ENCODE measurements around the gene GBA2.
A peak's percentile ranks its signal among the peaks of the same experiment; 100 is the strongest.

The GBA2 gene

DNA sequence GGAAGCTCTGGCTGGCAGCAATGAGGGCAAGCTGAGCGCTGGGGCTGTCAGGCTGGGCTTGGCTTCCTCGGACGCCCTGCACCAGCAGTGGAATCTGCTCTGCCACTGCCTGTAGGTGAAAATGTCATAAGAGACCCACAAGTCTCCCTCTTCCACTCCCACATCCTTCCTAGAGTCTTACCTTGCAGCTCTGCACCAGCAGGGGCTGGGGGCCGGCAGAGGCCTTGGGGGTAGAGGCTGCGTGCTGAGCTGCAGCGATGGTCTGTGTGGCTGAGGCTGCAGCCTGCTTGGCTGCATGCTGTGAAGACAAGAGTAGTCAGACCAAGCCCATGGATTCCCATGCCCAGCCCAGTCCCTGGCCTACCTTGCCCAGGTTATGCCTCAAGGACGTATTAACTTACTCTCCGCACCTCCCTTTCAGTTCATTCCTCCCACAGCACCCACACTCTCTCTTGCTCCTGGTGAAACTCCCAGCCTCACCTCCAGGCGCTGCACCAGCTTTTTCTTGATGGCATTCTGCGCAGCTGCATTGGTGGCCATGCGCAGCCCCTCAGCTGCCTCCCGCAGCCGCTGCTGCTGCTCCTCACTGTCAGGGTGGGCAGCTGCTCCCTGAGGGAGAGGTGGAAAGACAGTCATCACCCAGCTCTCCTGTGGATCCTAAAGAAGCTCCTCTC is 34.3 kb downstream of the GBA2 start:
- no peak for DNase-seq (ENCODE audit: low read depth)

DNA sequence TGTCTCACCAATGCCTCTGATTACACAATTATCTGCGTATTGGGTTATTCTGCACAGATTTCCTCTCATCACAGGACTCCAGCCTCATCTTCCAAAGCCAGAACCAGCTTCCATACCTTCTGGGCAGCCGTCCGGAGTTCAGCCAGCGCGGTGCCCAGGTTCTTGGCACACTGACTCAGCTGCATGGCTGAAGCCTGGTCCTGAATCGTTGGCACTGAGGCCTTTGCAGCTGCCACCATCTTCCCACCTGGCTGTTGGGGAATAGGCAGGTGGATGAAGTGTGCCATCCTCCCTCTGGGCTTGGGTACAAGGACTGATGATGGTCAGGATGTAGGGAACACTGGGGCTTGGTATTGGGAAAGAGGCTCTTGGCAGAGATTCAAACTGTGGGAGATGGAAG is 34.9 kb downstream of the GBA2 start:
- DNase-seq (ENCODE audit: low read depth): no peak

DNA sequence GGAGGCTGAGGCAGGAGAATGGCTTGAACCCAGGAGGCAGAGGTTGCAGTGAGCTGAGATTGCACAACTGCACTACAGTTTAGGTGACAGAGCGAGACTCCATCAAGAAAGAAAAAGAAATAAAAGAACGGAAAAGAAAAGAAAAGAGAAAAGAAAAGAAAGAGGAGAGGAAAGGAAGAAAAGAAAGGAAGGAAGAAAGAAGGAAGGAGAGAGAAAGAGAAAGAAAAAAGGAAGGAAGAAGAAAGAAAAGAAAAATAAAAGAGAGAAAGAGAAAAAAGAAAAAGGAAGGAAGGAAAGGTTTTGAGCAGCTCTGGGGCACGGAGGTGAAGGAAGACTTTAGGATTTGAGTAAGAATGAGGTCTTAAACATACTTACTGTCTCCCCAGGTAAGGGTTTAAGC is 35.5 kb downstream of the GBA2 start:
- DNase-seq (ENCODE audit: low read depth): no peak

DNA sequence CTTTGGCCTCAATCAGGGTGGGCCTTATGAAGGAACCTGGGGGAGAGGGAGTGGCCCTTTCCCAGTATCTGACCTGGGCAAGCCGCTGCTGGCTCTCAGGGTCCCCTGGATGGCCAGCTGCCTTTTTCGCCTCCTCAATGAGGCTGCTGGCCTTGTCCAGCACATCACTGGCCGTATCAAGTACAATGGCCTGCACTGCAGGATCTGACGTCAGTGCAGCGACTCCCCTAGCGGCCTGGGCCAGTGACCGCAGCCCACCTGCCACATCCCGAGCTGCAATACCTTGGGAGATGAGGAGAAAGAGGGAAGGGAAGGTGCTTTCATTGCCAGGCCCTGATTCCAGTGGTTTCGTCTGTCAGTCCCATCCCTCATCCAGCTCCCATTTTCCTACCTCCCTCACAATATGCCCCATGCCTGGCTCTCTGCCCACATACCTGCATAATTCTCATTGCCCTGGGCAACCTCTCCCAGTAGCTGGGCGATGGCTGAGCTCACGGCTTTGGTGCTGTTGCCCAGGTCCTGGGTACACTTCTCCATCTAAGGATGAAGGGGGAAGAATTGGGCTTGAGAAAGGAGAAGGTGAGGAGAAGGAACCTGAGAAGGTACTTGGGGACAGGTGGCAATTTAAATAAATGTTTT is 36.1 kb downstream of the GBA2 start:
- no peak for DNase-seq (ENCODE audit: low read depth)

DNA sequence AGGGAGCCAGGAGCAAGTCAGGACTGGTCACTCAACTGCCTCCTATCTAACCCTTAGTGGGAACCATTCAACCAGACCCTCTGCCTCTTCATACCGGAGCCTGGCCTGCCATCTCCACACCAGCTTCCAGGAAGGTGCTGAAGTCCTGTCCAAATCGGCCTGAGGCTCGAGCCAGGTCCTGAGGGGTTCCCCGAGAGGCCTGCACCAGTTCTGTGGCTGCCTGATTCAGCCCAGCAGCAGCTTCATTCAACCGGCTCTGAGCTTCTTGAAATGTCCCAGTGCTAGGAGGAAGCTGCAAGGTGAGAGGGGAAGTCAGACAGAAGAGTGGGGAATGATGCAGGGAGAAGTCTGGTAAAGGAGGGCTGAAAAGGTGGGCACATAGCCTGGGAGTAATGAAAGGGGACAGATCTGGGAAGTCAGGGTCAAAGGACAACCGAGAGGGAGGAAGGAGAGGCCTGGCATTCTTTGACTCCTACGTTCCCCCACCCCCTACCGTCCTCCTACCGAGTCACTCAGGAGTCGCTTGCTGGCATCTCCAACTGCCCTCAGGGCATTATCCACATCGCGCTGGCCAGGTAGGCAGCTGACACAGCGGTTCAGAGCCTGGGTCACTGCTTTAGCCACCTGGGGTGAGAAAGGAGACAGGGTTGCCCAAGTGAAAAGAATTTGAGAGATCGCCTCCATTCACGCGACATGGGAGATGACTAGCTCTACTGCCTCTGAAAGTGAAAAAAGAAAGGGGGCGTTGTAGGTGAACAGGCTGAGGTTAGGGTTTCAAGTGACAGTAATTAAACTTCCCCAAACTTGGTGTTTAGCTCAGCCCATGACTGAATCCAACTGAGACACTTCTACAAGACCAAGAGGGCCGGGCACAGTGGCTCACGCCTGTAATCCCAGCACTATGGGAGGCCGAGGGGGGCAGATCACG is 37.3 kb downstream of the GBA2 start:
- DNase-seq (ENCODE audit: low read depth): no peak

DNA sequence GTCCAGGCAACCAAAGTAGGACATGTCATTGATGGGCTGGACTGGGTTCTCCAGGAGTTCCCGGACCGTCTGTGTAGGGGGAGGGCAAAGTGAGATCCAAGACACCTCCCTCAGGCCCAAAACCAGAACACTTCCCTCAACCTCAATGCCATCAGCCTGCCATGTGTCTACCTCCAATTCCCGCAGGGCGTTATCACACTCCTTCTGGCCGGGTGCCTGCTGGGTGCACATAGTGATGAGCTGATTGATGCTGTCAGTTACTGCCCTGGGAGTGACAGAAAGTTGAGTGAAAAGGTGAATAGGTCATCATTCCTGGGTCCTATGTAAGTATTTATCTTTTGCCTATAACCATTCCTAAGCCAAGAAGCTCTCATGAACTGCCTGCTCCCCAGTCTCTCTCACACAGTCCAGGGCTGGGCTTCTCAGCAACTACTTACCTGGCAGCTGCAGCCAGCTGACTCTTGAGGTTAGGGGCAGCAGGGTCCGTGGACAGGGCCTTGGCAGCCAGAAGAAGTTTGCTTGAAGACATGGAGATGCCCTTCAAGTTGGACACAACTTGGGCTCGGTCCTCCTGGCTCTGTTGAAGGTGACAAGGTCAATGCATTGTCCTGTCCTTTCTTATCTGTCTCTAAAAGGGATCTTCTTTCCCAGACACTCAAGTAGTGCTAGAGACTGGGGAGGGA is 38.1 kb downstream of the GBA2 start:
- DNase-seq (ENCODE audit: low read depth): no peak

DNA sequence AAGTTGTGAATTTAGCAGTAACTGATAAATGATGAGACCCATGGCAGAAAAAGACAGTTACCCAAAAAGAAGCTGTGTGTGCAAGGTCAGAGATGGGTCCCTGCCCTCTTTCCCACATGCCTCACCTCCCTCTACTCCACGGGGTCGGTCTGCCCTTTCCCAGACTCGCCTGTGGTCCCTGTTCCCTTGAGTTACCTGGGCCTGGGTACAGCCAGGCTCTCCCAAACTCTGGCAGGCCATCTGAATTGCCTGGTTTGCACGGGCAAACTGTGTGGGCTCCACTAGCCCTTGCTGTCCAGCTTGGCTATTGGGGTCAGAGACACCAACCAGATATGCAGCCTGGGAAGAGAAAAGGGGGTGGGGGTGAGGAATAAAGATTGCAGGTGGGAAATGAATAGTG is 40.9 kb downstream of the GBA2 start:
- no peak for DNase-seq (ENCODE audit: low read depth)

DNA sequence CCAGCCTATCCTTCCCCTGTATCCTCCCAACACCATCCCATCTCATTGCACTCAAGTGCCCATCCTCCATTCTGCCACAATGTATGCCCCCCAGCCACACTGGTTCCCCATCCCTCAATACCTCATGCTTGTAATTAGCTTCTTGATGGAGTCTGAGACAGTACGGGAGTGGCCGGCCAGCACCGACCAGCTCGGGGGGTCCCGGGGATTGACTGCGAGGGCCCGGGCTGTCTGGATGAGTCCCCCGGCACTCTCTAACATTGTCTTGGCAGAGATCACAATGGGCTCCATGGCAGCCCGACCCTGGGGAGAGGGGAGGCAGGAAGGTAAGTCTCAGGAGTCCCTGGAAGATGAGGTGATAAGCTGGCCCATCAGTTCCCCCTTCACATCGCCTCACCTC is 42.1 kb downstream of the GBA2 start:
- no peak for DNase-seq (ENCODE audit: low read depth)

DNA sequence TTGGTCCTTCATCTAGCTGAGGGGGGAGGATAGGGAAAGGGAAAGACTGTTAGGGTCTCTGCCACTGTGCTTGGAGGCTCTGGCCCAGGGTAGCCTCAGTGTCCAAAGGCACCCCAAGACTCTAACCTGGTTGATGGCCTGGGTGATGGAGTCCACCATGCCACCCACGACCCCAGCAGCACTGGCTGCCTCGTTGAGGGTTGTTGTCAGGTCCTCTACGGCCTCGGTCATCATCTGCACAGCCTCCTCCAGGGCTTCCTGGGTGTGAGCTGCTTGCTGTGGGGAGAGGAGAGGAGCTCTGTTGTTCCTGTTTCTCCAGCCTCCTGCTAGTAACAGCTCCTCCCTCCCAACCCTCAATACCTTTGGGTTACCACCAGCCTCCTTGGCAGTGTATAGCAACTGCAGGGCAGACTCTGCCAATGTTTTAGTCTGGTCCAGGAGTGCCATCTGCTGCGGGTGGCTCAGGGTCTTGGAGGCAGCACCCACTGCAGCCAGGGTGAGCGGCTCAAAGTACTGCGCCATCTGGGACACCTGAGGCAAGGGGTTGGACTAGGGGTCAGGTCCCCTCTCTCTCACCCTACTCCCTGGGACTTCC is 43.1 kb downstream of the GBA2 start:
- no peak for DNase-seq (ENCODE audit: low read depth)

DNA sequence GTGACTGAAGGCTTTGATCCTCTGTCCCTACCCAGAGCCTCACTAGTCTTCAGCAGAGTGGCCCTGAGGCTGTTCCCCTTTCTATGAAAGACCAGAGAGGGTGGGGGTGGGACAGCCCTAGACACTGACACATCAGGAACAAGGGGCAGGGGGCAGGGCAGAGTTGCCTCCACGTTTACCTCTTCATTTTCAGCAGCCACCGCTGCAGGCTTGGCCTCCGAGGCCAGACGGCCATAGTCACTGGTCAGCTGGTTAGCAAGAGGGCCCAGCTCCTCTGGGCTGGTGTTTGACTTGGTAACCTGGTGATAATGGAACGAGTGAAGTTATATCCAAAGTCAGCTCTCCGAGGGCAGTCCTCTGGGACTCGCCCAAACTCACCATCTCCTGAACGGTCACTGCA is 43.7 kb downstream of the GBA2 start:
- no peak for DNase-seq (ENCODE audit: low read depth)

DNA sequence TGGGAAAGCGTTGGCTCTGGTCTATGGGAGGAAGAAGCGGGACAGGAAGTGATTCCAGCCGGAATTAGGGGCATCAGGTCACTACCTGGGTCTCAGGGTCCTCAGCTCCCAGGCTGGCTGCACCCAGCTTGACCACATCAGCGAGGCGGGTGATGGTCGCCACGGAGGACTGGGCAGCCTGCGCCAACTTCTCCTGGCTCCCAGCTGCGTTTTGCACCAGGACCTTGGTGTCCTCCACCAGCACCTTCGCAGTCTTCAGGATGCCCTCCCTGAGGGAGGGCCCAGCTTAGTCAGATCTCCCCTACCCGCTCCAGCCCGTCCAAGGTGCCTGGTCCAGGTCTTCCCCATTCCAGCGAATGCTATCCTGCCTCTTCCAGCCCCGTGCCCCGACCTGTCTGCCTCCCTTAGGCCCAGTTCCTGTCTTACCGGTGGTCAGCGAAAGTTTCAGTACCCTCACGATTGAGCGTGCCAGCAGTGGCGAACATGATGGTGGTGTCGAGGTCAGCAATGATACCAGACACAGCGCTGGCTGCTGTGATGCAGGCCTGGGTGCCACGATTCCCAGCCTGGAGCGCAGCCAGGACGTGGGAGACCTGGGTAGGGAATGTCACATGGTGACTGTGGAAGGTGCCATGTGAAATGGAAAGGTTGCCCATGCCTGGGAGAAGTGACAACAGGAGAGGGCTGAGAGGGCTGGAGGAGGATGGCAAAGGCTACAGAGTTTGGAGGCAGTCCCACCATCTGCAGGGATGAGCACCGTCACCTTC is 44.9 kb downstream of the GBA2 start:
- no peak for DNase-seq (ENCODE audit: low read depth)

DNA sequence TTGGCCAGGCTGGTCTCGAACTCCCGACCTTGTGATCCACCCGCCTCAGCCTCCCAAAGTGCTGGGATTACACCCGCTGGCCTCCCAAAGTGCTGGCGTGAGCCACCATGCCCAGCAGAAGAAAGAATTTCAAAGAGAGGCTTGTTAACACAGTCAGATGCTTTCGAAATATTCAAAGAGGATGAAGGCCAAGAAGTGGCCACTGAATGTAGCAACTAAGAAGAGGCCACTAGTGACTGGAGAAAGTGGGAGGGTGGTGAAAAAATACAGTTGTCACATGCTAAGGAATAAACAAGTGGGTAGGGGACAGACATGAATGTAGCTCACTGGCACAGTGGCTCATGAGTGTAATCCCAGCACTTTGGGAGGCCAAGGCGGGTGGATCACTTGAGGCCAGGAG is 46.3 kb downstream of the GBA2 start:
- no peak for DNase-seq (ENCODE audit: low read depth)

DNA sequence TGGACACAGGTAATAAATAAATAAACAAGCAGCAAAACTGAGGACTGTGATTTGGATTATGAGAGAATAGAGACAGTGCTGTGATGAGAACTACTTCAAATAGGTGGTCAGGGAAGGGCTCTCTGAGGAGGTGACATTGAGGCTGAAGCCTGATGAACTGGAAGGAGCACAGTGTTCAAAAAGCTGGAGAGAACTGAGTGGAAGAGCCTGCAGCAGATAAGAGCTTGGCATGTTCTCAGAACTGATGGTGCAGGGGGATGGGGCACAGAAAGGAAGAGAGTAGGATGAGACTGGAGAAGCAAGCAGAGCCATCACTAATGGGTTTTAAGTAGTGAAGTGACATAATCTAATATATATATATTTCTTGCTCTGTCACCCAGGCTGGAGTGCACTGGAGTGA is 48.1 kb downstream of the GBA2 start:
- no peak for DNase-seq (ENCODE audit: low read depth)

DNA sequence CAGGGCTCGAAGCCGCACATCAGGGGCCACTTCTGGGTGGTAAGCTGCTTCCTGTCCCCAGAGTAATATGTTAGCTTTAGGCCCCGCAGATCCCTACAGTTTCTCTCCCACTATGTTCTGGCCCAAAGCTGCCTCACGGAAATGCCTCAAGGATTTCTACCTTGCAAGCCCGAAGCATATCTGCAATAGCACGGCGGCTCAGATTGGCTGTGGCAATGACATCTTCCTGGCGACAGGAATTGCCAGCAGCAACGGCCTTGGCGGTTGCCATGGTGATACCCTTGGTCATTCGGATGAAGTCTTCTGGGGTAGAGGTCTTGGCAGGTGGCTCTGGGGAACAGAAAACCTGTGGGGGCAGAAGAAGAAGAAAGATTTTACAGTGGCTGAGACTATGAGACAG is 49.0 kb downstream of the GBA2 start:
- DNase-seq (ENCODE audit: low read depth): no peak

DNA sequence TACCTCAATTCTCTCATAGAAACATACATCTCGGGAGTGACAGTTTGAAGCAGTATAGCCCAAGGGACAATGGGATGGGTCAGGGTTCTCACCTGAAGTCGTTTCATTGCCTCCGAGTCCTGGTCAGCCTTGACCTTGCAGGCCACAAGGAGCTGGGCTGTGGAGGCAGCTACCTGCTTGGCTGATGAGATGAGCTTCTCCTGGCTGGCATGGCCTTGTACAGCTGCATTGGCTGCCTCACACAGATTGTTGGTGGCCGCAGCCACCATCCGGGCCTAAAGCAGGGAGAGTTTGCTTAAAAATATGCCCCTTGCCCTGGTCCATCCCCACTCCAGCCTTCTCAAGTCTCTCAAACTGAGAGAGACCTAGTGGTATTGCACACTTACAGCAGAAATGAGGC is 50.8 kb downstream of the GBA2 start:
- no peak for DNase-seq (ENCODE audit: low read depth)

DNA sequence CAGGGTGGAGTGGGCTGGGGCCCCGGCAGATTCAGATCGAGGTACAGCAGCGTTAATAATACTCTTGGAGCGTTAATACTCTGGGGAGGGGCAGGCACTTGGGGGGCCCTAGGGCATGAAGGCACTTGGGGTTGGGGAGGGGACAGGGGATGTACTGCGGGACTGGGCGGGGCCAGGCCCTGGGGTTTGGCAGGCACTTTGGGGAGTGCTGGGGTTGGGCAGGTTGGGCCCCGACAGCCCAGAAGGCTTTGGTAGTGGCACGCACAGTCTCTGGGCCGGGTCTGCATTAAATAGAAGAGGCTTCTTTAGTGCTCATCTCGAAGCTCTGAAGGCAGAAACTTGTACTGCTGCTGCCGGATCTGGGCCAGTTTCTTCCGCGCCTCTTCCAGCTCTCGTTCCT is 51.5 kb downstream of the GBA2 start:
- no peak for DNase-seq (ENCODE audit: low read depth)

DNA sequence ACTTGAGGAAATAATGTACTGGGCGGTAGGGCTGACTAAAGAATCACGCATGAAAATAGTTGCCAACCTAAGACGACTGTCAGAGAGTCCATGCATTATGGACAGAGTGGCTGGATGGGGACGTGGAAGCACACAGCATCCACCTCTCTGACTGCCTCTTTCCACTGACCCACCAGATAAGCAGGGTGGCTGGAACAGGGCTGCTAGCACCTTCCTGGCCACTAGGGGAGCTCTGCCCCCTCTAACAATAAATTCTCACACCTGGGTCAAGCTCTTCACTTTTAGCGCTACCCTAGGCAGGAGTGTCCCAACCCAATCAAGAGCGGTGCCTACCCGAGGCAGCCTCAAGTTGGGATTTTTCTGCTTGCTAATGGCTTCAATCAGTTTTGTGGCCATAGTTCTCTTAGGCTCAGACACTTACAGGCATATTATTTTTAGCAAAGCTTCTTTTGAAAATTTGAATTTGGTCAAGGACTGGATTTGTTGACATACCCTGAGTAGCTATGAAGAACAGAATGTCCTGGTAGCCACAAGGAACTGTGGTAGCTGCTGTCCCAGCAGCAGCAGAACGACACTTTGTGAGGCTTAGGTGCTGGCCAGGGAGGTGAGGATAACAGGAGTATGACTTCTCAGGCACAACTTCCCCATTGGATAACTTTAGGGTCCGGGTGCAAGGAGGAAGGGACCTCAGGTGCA is 52.4 kb downstream of the GBA2 start:
- DNase-seq (ENCODE audit: low read depth): peak; percentile 53

DNA sequence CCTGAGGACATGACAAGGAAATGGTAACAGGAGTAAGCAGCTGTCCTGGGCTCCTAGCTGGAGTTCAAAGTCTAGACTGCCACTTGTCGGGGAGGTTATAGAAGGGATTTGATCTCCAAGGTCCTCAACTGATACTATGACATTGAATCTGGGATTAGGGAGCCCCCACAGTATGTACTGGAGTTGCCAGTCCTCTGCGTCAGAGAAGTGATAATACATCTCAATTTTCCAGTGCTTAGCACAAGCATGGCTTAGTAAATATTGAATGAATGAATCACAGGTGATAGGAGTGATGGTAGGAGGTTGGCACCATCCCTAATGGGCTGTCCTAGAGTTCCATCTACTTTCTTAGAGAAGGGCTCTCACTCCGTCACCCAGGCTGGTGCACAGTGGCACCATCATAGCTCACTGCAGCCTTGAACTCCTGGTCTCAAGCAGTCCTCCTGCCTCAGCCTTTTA is 53.1 kb downstream of the GBA2 start:
- DNase-seq (ENCODE audit: low read depth): peak; percentile 30

DNA sequence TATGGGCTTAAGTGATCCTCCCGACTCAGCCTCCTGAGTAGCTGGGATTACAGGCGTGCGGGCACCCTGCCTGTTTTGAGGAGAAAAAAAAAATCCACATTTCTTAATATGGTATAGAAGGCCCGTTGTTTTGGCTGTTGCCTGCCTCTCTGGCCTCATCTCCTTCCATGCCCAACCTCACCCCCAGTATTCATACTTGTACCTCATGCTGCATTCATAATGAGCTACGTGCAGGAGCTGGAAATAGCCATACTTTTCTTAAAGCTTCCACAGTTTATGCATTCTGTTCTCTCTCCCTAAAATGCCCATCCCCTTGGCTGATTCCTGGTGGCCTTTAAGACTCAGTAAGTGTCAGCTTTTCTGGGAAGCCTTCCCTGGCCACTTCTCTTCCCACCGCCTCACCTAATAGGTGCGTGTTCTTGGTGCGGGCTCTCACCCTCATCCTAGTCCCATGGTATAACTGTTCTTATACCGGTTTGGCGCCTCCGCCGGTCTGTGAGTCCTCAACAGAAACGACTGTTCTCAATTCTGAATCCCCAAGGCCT is 57.2 kb downstream of the GBA2 start:
- DNase-seq (ENCODE audit: low read depth): peak; percentile 61

DNA sequence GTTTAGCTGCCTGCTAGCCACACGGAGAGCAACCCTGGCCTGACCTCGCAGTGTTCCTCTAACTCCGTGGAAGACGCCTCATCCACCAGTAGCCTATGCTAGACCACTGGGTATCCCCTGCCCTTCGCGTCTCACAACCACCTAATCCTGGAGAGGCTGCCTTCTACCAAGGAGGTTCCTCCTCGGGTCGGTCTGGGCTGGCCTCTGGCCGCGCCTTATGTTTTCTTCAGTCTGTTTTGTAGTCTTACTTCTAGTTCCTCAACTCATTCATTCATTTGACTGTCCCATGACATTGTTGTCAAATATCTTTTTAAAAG is 57.7 kb downstream of the GBA2 start:
- DNase-seq (ENCODE audit: low read depth): no peak

All from EH (cell line).